Measurements from ENCODE around the gene KAZN. TPM values are rescaled to one million over a fixed set of nuclear protein-coding genes. Genes with fewer than 3 reads are reported as not detected.

KAZN gene
- total RNA-seq: 10 to 100 TPM; 12.9 to 18.8 TPM
- polyA plus RNA-seq: 1 to 10 TPM; 7.6 to 9.5 TPM
- long read RNA-seq, donor 1, partial matches to known transcripts: 0 of 1 reads
- long read RNA-seq, donor 1, other reads (novel, unspliced or antisense): 0 of 1 reads
- long read RNA-seq, donor 2, partial matches to known transcripts: 0 of 1 reads
- long read RNA-seq, donor 2, other reads (novel, unspliced or antisense): 0 of 1 reads
- long read RNA-seq, donor 3, partial matches to known transcripts: 0 of 3 reads
- long read RNA-seq, donor 3, other reads (novel, unspliced or antisense): 0 of 3 reads
- long read RNA-seq, donor 4: 0 reads
- long read RNA-seq, donor 5, transcript KAZN-201 (8 exons, 3,838 nt): major isoform, 6 of 6 reads
- long read RNA-seq, donor 5, partial matches to known transcripts: 0 of 6 reads
- long read RNA-seq, donor 5, other reads (novel, unspliced or antisense): 0 of 6 reads

GRCh38 chr1:14598498-14599182, at the start of gene KAZN:
Gene KAZN (plus strand): TSS chr1:14598685.
- Histone ChIP-seq H3K9me3 (ENCODE audit: control insufficient read depth in 4 of 4, insufficient read depth in 3 of 4, low read length in 3 of 4) (peaks cover 0 to 1% (median 0%) of the 10 kb centered on the region in 4 donors), H3K4me3 (peak within 1 kb of the TSS; percentile 15), H3K27ac (ENCODE audit: low read depth in 1 of 2, low read length in 1 of 2) (no peak within 1 kb of the TSS), H3K36me3 (ENCODE audit: control insufficient read depth in 4 of 4, insufficient read depth in 4 of 4, low read length in 4 of 4) (no peaks in the 10 kb centered on the region), H3K27me3 (ENCODE audit: control insufficient read depth in 3 of 3, insufficient read depth in 3 of 3, low read length in 2 of 3) (peaks cover 0 to 2% (median 0%) of the 10 kb centered on the region in 3 donors), H3K9ac (ENCODE audit: insufficient read depth in 1 of 2, low read length in 2 of 2) (peak within 1 kb of the TSS in 1 of 2 donors; percentile 63), H3K4me1 (ENCODE audit: control insufficient read depth in 5 of 5, insufficient read depth in 5 of 5, low read length in 5 of 5) (peaks cover 0 to 42% (median 14%) of the 10 kb centered on the region in 5 donors)
- WGBS, 2 donors: 0 to 2% methylated on average over 58 to 81 of the region's 81 CpGs
- ATAC-seq (ENCODE audit: insufficient read depth, low FRiP score) (no peak), DNase-seq (peak; percentile 80 to 85 (median 84))
- TF ChIP-seq CTCF (IDR thresholded peaks at IDR 0.05; ENCODE audit: control extremely low read depth, extremely low read depth): no peak

- no peak overlapping the region for H3K27ac ChIP-seq (ENCODE audit: low read depth in 1 of 2, low read length in 1 of 2)
- H3K4me3 ChIP-seq: no peak overlapping the region
- no peaks in the 10 kb centered on the region for H3K4me1 ChIP-seq (ENCODE audit: control insufficient read depth in 5 of 5, insufficient read depth in 5 of 5, low read length in 5 of 5)
- no peaks in the 10 kb centered on the region for H3K36me3 ChIP-seq (ENCODE audit: control insufficient read depth in 4 of 4, insufficient read depth in 4 of 4, low read length in 4 of 4)
- H3K9me3 ChIP-seq (ENCODE audit: control insufficient read depth in 4 of 4, insufficient read depth in 3 of 4, low read length in 3 of 4): no peaks in the 10 kb centered on the region
- TF ChIP-seq CTCF (IDR thresholded peaks at IDR 0.05; ENCODE audit: control extremely low read depth, extremely low read depth): no peak
- DNase-seq: no peak
- no peak for ATAC-seq (ENCODE audit: insufficient read depth, low FRiP score)
- WGBS, 2 donors: 73 to 77% methylated on average over 3 of the region's 3 CpGs
- H3K27me3 ChIP-seq (ENCODE audit: control insufficient read depth in 3 of 3, insufficient read depth in 3 of 3, low read length in 2 of 3): no peaks in the 10 kb centered on the region
- no peak overlapping the region for H3K9ac ChIP-seq (ENCODE audit: insufficient read depth in 1 of 2, low read length in 2 of 2)
These were observed 48.4 kb upstream of the KAZN start for GRCh38 chr1:14549897-14550620.

GRCh38 chr1:14551386-14551785, 47.1 kb upstream of the KAZN start:
- no peak for DNase-seq
- no peaks in the 10 kb centered on the region for H3K4me1 ChIP-seq (ENCODE audit: control insufficient read depth in 5 of 5, insufficient read depth in 5 of 5, low read length in 5 of 5)
- no peak overlapping the region for H3K27ac ChIP-seq (ENCODE audit: low read depth in 1 of 2, low read length in 1 of 2)
- WGBS, 2 donors: 80 to 87% methylated on average over 8 of the region's 8 CpGs
- no peaks in the 10 kb centered on the region for H3K27me3 ChIP-seq (ENCODE audit: control insufficient read depth in 3 of 3, insufficient read depth in 3 of 3, low read length in 2 of 3)
- no peaks in the 10 kb centered on the region for H3K36me3 ChIP-seq (ENCODE audit: control insufficient read depth in 4 of 4, insufficient read depth in 4 of 4, low read length in 4 of 4)
- no peak for ATAC-seq (ENCODE audit: insufficient read depth, low FRiP score)
- H3K9me3 ChIP-seq (ENCODE audit: control insufficient read depth in 4 of 4, insufficient read depth in 3 of 4, low read length in 3 of 4): no peaks in the 10 kb centered on the region
- TF ChIP-seq CTCF (IDR thresholded peaks at IDR 0.05; ENCODE audit: control extremely low read depth, extremely low read depth): no peak
- no peak overlapping the region for H3K9ac ChIP-seq (ENCODE audit: insufficient read depth in 1 of 2, low read length in 2 of 2)
- no peak overlapping the region for H3K4me3 ChIP-seq

Measured in lung (tissue), 16 donors.